Fibroblast of the aortic adventitia (primary cell): ENCODE measurements around the gene MAML1. TPM values are rescaled to one million over a fixed set of nuclear protein-coding genes. Genes with fewer than 3 reads are reported as not detected.

Source experiments
- DNase-seq: peaks from one replicate; pipeline ENCODE4 v3.0.0-alpha.2; 2010; ENCODE audit warnings: low read depth
- H3K4me3 ChIP-seq: 2 replicates; pipeline ENCODE4 v1.5.1; 2011; ENCODE audit warnings: low read depth, mild to moderate bottlenecking, control low read depth, low read length, moderate library complexity
- total RNA-seq: library from RNA; depleted of rRNA; stranded (reverse); fragments of >200 nt; gene quantifications from 2 replicates; pipeline ENCODE4 v1.2.3, GENCODE V29; 2012; ENCODE audit warnings: low replicate concordance
- TF ChIP-seq, protein P1 (sequence below): IDR thresholded peaks from 2 replicates; pipeline ENCODE4 v1.5.1; 2011; ENCODE audit warnings: mild to moderate bottlenecking, low read length, control low read depth, inconsistent platforms; ENCODE audit not compliant: insufficient read depth

The MAML1 gene
- total RNA-seq, 1 donor = 9.9 TPM

DNA sequence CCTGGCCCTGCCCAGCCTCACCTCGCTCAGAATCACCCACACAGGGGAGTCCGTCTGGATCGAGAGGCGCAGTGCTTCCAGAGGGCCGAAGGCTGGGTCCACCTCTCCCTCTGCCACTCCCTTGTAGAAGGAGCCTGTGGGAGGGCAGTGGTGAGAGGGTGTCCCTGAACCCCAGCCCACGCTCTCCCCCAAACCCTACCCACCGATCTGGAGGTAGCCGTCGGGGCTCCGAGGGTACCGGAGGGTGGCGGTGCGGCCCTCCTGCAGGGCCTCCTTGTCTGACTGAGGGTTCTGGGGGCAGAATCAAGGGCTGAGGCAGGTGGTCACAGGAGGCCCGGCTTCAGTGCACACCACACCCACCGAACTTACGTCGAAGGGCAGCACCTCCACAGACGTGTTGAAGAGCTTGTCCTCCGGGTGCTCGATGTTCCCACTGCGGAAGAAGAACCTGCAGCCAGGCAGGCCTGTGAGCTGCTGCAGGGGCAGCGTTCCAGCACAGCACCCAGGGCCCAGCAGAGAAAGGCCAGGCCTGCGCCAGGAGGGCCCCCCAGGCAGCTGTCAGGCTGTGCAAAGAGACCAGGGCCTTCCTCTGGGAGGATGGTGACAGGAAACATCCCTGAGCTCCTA, 65.6 kb downstream of the MAML1 start:
- TF ChIP-seq, protein P1, sequence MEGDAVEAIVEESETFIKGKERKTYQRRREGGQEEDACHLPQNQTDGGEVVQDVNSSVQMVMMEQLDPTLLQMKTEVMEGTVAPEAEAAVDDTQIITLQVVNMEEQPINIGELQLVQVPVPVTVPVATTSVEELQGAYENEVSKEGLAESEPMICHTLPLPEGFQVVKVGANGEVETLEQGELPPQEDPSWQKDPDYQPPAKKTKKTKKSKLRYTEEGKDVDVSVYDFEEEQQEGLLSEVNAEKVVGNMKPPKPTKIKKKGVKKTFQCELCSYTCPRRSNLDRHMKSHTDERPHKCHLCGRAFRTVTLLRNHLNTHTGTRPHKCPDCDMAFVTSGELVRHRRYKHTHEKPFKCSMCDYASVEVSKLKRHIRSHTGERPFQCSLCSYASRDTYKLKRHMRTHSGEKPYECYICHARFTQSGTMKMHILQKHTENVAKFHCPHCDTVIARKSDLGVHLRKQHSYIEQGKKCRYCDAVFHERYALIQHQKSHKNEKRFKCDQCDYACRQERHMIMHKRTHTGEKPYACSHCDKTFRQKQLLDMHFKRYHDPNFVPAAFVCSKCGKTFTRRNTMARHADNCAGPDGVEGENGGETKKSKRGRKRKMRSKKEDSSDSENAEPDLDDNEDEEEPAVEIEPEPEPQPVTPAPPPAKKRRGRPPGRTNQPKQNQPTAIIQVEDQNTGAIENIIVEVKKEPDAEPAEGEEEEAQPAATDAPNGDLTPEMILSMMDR = no peak
- DNase-seq = no peak
- no peak overlapping the region for H3K4me3 ChIP-seq

DNA sequence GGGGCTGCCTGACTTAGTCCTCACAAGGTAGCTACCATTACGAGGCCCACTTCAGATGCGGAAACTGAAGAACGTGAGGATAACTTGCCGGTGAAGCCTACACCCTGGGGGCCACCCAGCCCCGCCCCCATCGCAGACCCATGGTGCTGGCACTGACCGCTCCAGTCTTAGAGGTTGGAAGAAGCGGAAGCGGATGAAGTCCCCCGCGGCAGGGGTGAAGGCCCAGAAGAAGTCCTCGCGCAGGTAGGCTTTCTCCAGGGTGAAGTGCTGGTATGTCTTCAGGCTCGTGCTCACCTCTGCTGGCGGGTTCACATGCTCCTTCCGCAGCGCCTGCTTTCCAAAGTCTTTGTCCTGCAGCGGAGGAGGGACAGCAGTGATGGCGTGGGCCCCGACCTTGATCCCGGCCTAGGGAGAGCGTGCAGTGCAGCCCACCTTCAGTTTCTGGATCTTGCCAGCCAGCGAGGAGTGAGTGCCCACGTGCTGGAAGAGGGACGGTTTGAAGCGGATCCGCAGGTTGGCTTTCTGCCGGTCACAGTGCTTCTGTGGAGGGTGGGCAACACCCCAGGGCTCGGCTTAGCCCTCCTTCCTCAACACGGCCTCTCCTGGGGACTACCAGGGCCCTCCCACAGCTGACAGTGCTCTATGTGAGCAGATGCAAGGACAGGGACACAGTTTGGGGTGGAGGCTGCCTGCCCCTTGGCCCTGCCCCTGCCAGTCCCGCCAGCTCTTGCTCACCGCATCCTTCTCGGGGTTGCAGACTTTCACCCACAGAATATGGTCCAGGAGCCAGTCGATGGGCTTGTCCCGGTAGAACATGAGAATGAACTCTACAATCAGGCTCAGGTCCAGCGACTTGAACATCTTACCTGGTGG, 66.4 kb downstream of the MAML1 start:
- TF ChIP-seq, protein P1 = no peak
- no peak overlapping the region for H3K4me3 ChIP-seq
- DNase-seq = no peak

- TF ChIP-seq, protein P1 = no peak
- H3K4me3 ChIP-seq = no peak overlapping the region
- no peak for DNase-seq
Observed at GRCh38 chr5:179799644-179799973, 67.0 kb downstream of the MAML1 start.

DNA sequence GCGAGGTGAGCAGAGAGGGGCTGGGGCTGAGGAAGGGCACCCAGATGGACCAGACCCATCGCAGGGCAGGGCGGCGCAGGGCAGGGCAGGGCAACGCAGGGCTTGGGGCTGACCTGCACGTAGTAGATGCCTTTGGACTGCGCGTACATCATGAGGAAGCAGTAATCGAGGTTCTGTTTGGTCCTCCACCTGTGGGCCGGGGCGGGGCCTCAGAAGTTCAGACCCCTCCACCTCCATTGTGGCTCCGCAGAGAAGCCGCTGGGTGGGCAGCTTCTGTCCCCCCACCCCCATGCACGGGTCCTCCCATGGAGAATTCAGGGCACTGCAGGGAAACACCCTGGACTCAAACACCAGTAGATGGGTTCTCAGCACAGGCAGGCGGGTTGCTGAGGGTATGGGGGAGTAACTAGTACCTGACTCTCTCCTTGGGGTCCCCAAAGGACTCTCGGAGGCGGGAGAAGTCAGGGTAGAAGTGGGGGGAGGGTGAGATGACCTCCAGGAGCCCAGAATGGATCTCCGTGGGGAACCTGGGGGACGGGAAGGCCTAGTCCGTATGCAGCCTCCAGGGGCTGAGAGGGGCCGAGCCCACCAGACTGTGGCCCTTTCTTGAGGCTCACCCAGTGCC, 67.6 kb downstream of the MAML1 start:
- DNase-seq = no peak

GRCh38 chr5:179800696-179801201, 68.1 kb downstream of the MAML1 start:
- TF ChIP-seq, protein P1 = no peak
- no peak for DNase-seq
- H3K4me3 ChIP-seq = no peak overlapping the region

More for the DNA sequence above, 67.6 kb downstream of the MAML1 start:
- TF ChIP-seq, protein P1 = no peak
- H3K4me3 ChIP-seq = no peak overlapping the region

- DNase-seq = peak; percentile 47
- no peak overlapping the region for H3K4me3 ChIP-seq
- TF ChIP-seq, protein P1 = peak; percentile 60
Observed at GRCh38 chr5:179801304-179802206, 68.9 kb downstream of the MAML1 start.
